H1 (cell line): ENCODE results near the gene PFKP.

ENCODE experiments used
- EZH2 ChIP-seq: fragments of 200-600 bp; sonication (generic); IDR thresholded peaks from 2 replicates; pipeline ENCODE4 v1.7.1; 2012; ENCODE audit warnings: low read depth, mild to moderate bottlenecking, moderate library complexity, low read length, inconsistent platforms; ENCODE audit not compliant: severe bottlenecking
- POLR2A ChIP-seq, 2 experiments: IDR thresholded peaks; 1 replicate in 1 of 2; 2 replicates in 1 of 2; pipeline ENCODE4 v1.6.1; 2011; ENCODE audit warnings: low read depth in 2 of 2, low read length in 2 of 2, mild to moderate bottlenecking in 2 of 2; ENCODE audit errors: control extremely low read depth in 1 of 2
- RFX5 ChIP-seq: IDR thresholded peaks from 2 replicates; pipeline ENCODE4 v1.6.1; 2011; ENCODE audit warnings: low read depth, low read length, improper control_type of control experiment, borderline replicate concordance
- SP1 ChIP-seq: IDR thresholded peaks from 2 replicates; pipeline ENCODE4 v1.6.1; 2011; ENCODE audit warnings: low read depth, low read length
- TF ChIP-seq, protein P1 (sequence below), 3 experiments: IDR thresholded peaks; 1 replicate in 2 of 3; 2 replicates in 1 of 3; pipeline versions ENCODE4 v1.5.1 to v1.6.1; 2011; ENCODE audit warnings: low read length in 3 of 3, mild to moderate bottlenecking in 3 of 3, inconsistent platforms in 2 of 3, low read depth in 1 of 3, moderate library complexity in 1 of 3; ENCODE audit not compliant: insufficient read depth in 1 of 3; ENCODE audit errors: control extremely low read depth in 1 of 3

DNA sequence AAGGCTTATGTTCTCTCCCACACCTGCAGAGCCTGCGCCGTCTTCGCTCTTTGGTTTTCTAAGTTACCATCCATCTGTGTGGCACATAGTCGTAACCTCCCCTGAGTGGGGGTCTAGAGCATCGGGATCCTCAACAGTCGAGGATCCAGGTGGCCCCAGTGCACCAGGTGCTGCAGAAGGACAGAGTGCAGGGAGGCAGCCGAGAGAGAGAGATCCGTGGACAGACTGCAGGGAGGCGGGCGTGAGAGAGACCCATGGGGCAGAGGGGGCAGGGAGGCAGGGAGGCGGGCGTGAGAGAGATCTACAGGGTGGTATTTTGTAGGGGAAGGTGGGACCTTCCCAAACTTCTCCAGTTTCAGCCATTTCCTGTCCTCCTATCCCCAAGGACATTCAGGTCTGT is 42.3 kb downstream of the PFKP start:
- TF ChIP-seq, protein P1, sequence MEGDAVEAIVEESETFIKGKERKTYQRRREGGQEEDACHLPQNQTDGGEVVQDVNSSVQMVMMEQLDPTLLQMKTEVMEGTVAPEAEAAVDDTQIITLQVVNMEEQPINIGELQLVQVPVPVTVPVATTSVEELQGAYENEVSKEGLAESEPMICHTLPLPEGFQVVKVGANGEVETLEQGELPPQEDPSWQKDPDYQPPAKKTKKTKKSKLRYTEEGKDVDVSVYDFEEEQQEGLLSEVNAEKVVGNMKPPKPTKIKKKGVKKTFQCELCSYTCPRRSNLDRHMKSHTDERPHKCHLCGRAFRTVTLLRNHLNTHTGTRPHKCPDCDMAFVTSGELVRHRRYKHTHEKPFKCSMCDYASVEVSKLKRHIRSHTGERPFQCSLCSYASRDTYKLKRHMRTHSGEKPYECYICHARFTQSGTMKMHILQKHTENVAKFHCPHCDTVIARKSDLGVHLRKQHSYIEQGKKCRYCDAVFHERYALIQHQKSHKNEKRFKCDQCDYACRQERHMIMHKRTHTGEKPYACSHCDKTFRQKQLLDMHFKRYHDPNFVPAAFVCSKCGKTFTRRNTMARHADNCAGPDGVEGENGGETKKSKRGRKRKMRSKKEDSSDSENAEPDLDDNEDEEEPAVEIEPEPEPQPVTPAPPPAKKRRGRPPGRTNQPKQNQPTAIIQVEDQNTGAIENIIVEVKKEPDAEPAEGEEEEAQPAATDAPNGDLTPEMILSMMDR (IDR thresholded peaks at IDR 0.05; ENCODE audit: control extremely low read depth in 1 of 3, insufficient read depth in 1 of 3, low read depth in 1 of 3, low read length in 3 of 3): no peak
- TF ChIP-seq EZH2: no peak
- TF ChIP-seq RFX5: no peak
- TF ChIP-seq POLR2A (IDR thresholded peaks at IDR 0.05; ENCODE audit: control extremely low read depth in 1 of 2, low read depth in 2 of 2, low read length in 2 of 2): no peak
- no peak for TF ChIP-seq SP1
